22Rv1 (cell line): ENCODE data around the gene AKR1C3.

Experiments used
- ZFX ChIP-seq: fragments of 450-650 bp; IDR thresholded peaks from 2 replicates; pipeline ENCODE4 v1.6.1; 2017; ENCODE audit warnings: antibody characterized with exemption, borderline replicate concordance
- TF ChIP-seq, protein P1 (sequence below): fragments of 450-650 bp; IDR thresholded peaks from 2 replicates; pipeline ENCODE4 v1.5.1; 2017; ENCODE audit warnings: mild to moderate bottlenecking

DNA sequence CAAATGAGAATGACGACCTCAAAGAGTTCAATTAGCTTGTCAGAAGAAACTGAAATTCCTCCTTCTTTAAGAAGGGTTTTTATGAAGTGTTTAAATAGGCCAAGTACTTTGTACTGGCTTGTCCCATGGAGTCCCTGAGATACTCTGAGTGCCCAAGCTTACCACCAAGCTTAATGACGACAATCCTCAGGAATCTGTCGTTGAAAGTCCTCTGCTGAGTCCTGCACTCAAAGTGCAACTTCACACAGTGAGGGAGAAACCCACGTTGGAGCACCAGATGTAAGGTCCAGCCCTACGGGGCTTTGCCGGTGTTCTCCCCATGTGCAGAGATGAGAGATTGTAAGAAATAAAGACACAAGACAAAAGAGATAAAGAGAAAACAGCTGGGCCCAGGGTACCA, 47.8 kb upstream of the AKR1C3 start:
- TF ChIP-seq, protein P1, sequence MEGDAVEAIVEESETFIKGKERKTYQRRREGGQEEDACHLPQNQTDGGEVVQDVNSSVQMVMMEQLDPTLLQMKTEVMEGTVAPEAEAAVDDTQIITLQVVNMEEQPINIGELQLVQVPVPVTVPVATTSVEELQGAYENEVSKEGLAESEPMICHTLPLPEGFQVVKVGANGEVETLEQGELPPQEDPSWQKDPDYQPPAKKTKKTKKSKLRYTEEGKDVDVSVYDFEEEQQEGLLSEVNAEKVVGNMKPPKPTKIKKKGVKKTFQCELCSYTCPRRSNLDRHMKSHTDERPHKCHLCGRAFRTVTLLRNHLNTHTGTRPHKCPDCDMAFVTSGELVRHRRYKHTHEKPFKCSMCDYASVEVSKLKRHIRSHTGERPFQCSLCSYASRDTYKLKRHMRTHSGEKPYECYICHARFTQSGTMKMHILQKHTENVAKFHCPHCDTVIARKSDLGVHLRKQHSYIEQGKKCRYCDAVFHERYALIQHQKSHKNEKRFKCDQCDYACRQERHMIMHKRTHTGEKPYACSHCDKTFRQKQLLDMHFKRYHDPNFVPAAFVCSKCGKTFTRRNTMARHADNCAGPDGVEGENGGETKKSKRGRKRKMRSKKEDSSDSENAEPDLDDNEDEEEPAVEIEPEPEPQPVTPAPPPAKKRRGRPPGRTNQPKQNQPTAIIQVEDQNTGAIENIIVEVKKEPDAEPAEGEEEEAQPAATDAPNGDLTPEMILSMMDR, result no peak
- no peak for TF ChIP-seq ZFX
